HCT116 (cell line): ENCODE data around the gene THSD7B. TPM values are rescaled to one million over a fixed set of nuclear protein-coding genes. Genes with fewer than 3 reads are reported as not detected.

Experiments used
- ATAC-seq: fragments of 200-7000 bp; cut with Tn5 transposase; 2 replicates; pipeline ENCODE4 v1.9.1; 2020; ENCODE audit warnings: mild to moderate bottlenecking, moderate library complexity
- BruUV-seq: library from RNA; stranded (reverse); fragments of 400-500 nt; replicated peaks from 2 replicates; lab custom pipeline; 2021; lab: Mats Ljungman, UMichigan
- CTCF ChIA-PET: fragments of 300-600 bp; sonication (Branson Sonifier 250); formaldehyde crosslinking; loops from one replicate; lab custom pipeline; 2021; ENCODE audit warnings: antibody characterized with exemption; lab: Charles Lee
- POLR2A ChIA-PET: fragments of 300-600, 350-600 bp; sonication (Branson Sonifier 250); formaldehyde crosslinking; loops from one replicate; lab custom pipeline; 2021; ENCODE audit warnings: antibody characterized with exemption; lab: Charles Lee
- RAD21 ChIA-PET, 2 experiments: fragments of 300-600 bp; sonication (Branson Sonifier 250); formaldehyde crosslinking; loops; one replicate each; lab custom pipeline; 2023; ENCODE audit warnings: low total read pairs in 2 of 2; ENCODE audit not compliant: uncharacterized antibody in 2 of 2, unreplicated experiment in 2 of 2, low non-redundant PET in 1 of 2; lab: Charles Lee
- DNase-seq: peaks from one replicate; pipeline ENCODE4 v3.0.0-alpha.2; 2010; ENCODE audit warnings: low read depth, low spot score
- H2AFZ ChIP-seq: fragments of 200-600 bp; shearing (Covaris generic), sonication (generic); 2 replicates; pipeline ENCODE4 v1.6.1; 2017; ENCODE audit warnings: low read depth, mixed run types, mixed read lengths, antibody characterized with exemption, low read length; ENCODE audit not compliant: poor library complexity, severe bottlenecking
- H3K27ac ChIP-seq: 2 replicates; pipeline ENCODE4 v1.5.1; 2012; ENCODE audit warnings: low read depth, low read length
- H3K27me3 ChIP-seq: fragments of 200-600 bp; sonication (generic); 2 replicates; pipeline ENCODE4 v1.6.1; 2016; ENCODE audit warnings: mixed run types, low read length, mixed read lengths; ENCODE audit not compliant: insufficient read depth
- H3K36me3 ChIP-seq, 2 experiments: fragments of 200-500 bp in 1 of 2; fragments of 200-600 bp in 1 of 2; sonication (Bioruptor generic) in 1 of 2; sonication (generic) in 1 of 2; 2 replicates each; pipeline versions ENCODE4 v1.5.1 to v1.6.1; 2014 to 2016; ENCODE audit warnings: low read length in 2 of 2, inconsistent platforms in 1 of 2, mixed read lengths in 1 of 2, mixed run types in 1 of 2; ENCODE audit not compliant: insufficient read depth in 2 of 2, control insufficient read depth in 1 of 2
- H3K4me1 ChIP-seq, 2 experiments: fragments of 200-600 bp in 1 of 2; sonication (generic) in 1 of 2; 2 replicates each; pipeline versions ENCODE4 v1.5.1 to v1.6.1; 2012 to 2017; ENCODE audit warnings: low read length in 2 of 2, inconsistent platforms in 1 of 2, mild to moderate bottlenecking in 1 of 2, mixed read lengths in 1 of 2, mixed run types in 1 of 2, moderate library complexity in 1 of 2; ENCODE audit not compliant: insufficient read depth in 2 of 2, control insufficient read depth in 1 of 2
- H3K4me2 ChIP-seq: fragments of 200-600 bp; sonication (generic); 2 replicates; pipeline ENCODE4 v1.6.1; 2017; ENCODE audit warnings: mixed run types, low read length, mixed read lengths
- H3K4me3 ChIP-seq, 2 experiments: fragments of 200-600 bp in 1 of 2; sonication (generic) in 1 of 2; replicated peaks in 1 of 2; 2 replicates each; pipeline ENCODE4 v1.5.1; 2011 to 2016; ENCODE audit warnings: low read length in 2 of 2, control low read depth in 1 of 2, low read depth in 1 of 2, mild to moderate bottlenecking in 1 of 2, mixed read lengths in 1 of 2, mixed run types in 1 of 2
- H3K79me2 ChIP-seq: fragments of 200-600 bp; sonication (generic); 2 replicates; pipeline ENCODE4 v1.6.1; 2017; ENCODE audit warnings: mild to moderate bottlenecking, mixed run types, low read length, moderate library complexity, mixed read lengths; ENCODE audit not compliant: insufficient read depth
- H3K9ac ChIP-seq: fragments of 200-600 bp; sonication (generic); 2 replicates; pipeline ENCODE4 v1.6.1; 2016; ENCODE audit warnings: low read length, mixed read lengths
- H3K9me2 ChIP-seq: fragments of 200-600 bp; sonication (generic), shearing (Covaris generic); 2 replicates; pipeline ENCODE4 v1.6.1; 2017; ENCODE audit warnings: mixed run types, mild to moderate bottlenecking, moderate library complexity; ENCODE audit not compliant: insufficient read depth
- H3K9me3 ChIP-seq, 2 experiments: fragments of 200-500 bp in 1 of 2; fragments of 200-600 bp in 1 of 2; sonication (Bioruptor generic) in 1 of 2; sonication (generic) in 1 of 2; 2 replicates each; pipeline ENCODE4 v1.6.1; 2014 to 2017; ENCODE audit warnings: low read length in 2 of 2, mixed read lengths in 2 of 2, inconsistent platforms in 1 of 2, low read depth in 1 of 2, mild to moderate bottlenecking in 1 of 2, mixed run types in 1 of 2, moderate library complexity in 1 of 2; ENCODE audit not compliant: control insufficient read depth in 1 of 2, insufficient read depth in 1 of 2
- H4K20me1 ChIP-seq: fragments of 200-600 bp; sonication (generic), shearing (Covaris generic); 2 replicates; pipeline ENCODE4 v1.6.1; 2017; ENCODE audit warnings: mixed run types, mild to moderate bottlenecking, moderate library complexity; ENCODE audit not compliant: insufficient read depth
- CBX3 ChIP-seq: IDR thresholded peaks from 2 replicates; pipeline ENCODE4 v1.6.1; 2012; ENCODE audit warnings: low read depth
- EGR1 ChIP-seq: IDR thresholded peaks from 2 replicates; pipeline ENCODE4 v1.6.1; 2012; ENCODE audit warnings: low read depth
- ELF1 ChIP-seq: IDR thresholded peaks from 2 replicates; pipeline ENCODE4 v1.6.1; 2012; ENCODE audit warnings: low read depth, borderline replicate concordance
- EZH2 ChIP-seq: fragments of 200-600 bp; sonication (generic); IDR thresholded peaks from 2 replicates; pipeline ENCODE4 v1.6.1; 2017; ENCODE audit warnings: antibody characterized with exemption, mixed run types
- FOSL1 ChIP-seq: IDR thresholded peaks from 2 replicates; pipeline ENCODE4 v1.6.1; 2012; ENCODE audit warnings: low read depth
- JUND ChIP-seq: IDR thresholded peaks from 2 replicates; pipeline ENCODE4 v1.6.1; 2012
- POLR2A ChIP-seq: IDR thresholded peaks from 2 replicates; pipeline ENCODE4 v1.7.0; 2011; ENCODE audit warnings: borderline replicate concordance; ENCODE audit not compliant: insufficient read depth, insufficient read length; ENCODE audit errors: extremely low read depth
- SRF ChIP-seq: IDR thresholded peaks from 2 replicates; pipeline ENCODE4 v1.6.1; 2012; ENCODE audit warnings: low read depth
- TCF7L2 ChIP-seq: IDR thresholded peaks from 2 replicates; pipeline ENCODE4 v1.7.0; 2011; ENCODE audit warnings: borderline replicate concordance, inconsistent platforms; ENCODE audit not compliant: insufficient read depth, insufficient read length; ENCODE audit errors: extremely low read depth
- ZNF274 ChIP-seq: fragments of 200-500 bp; sonication (Bioruptor generic); IDR thresholded peaks from 2 replicates; pipeline ENCODE4 v1.6.1; 2014; ENCODE audit warnings: mild to moderate bottlenecking, low read depth, low read length, inconsistent platforms
- intact Hi-C: fragments of 100-400 bp; cut with micrococcal nuclease; formaldehyde crosslinking; loops from 2 replicates; pipeline ENCODE4 v1.10.0; 2022
- total RNA-seq: library from RNA; stranded (reverse); gene quantifications from one replicate; pipeline ENCODE4 v1.2.1, GENCODE V29; 2021; ENCODE audit not compliant: unreplicated experiment
- TF ChIP-seq, protein P1 (sequence below): IDR thresholded peaks from 2 replicates; pipeline ENCODE4 v1.6.1; 2012
- TF ChIP-seq, protein P2 (sequence below), 3 experiments: fragments of 200-600 bp in 1 of 3; sonication (generic) in 1 of 3; IDR thresholded peaks in 2 of 3; conservative IDR thresholded peaks in 1 of 3; 2 replicates each; pipeline ENCODE4 v1.5.1; 2012 to 2017; ENCODE audit warnings: low read depth in 2 of 3, low read length in 2 of 3, antibody characterized with exemption in 1 of 3, borderline replicate concordance in 1 of 3, control low read depth in 1 of 3, mild to moderate bottlenecking in 1 of 3, mixed read lengths in 1 of 3, mixed run types in 1 of 3, moderate library complexity in 1 of 3; ENCODE audit not compliant: insufficient read depth in 1 of 3
- TF ChIP-seq, protein P3 (sequence below): IDR thresholded peaks from 2 replicates; pipeline ENCODE4 v1.6.1; 2011; ENCODE audit warnings: mild to moderate bottlenecking, low read length, moderate library complexity; ENCODE audit not compliant: insufficient replicate concordance; ENCODE audit errors: extremely low read depth

THSD7B gene
- total RNA-seq, 1 experiment from 2014 or later: not detected

DNA sequence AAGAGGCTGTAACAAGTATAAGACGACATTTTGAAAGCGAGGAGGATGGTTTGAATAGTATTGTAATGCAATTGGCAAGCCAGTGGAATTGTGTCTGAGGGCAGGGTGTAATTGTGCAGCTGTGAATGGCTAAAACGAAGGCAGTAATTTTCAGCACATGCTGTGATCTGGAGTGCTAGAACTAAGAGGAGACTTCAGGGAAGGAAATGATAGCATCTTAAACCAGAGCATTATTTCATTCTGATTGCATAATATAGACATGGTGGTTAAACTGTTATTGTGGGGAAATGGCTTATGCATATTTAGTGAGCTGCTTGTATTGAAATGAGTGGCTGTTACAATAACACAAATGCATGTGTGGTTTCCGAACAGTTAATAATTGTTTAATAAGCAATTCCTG lies 36.3 kb downstream of the THSD7B start:
- Histone ChIP-seq H3K4me1 (no peaks in the 10 kb centered on the region), H3K4me3 (no peak overlapping the region), H3K4me2 (no peak overlapping the region), H3K27ac (no peak overlapping the region), H3K9me3 (no peaks in the 10 kb centered on the region), H4K20me1 (no peaks in the 10 kb centered on the region), H3K79me2 (no peaks in the 10 kb centered on the region), H3K36me3 (no peaks in the 10 kb centered on the region), H3K27me3 (no peaks in the 10 kb centered on the region), H3K9me2 (no peaks in the 10 kb centered on the region), H3K9ac (no peak overlapping the region)
- intact Hi-C loops: no loop called here
- ATAC-seq (no peak), DNase-seq (no peak)
- CTCF ChIA-PET: no interaction called here
- POLR2A ChIA-PET: no interaction called here
- no TSS peak for BruUV-seq
- TF ChIP-seq CBX3 (no peak), EZH2 (no peak), ZNF274 (no peak), JUND (no peak), EGR1 (no peak), SRF (no peak), TCF7L2 (no peak), POLR2A (no peak), FOSL1 (no peak), ELF1 (no peak)
- TF ChIP-seq, protein P1, sequence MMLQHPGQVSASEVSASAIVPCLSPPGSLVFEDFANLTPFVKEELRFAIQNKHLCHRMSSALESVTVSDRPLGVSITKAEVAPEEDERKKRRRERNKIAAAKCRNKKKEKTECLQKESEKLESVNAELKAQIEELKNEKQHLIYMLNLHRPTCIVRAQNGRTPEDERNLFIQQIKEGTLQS: no peak
- TF ChIP-seq, protein P2, sequence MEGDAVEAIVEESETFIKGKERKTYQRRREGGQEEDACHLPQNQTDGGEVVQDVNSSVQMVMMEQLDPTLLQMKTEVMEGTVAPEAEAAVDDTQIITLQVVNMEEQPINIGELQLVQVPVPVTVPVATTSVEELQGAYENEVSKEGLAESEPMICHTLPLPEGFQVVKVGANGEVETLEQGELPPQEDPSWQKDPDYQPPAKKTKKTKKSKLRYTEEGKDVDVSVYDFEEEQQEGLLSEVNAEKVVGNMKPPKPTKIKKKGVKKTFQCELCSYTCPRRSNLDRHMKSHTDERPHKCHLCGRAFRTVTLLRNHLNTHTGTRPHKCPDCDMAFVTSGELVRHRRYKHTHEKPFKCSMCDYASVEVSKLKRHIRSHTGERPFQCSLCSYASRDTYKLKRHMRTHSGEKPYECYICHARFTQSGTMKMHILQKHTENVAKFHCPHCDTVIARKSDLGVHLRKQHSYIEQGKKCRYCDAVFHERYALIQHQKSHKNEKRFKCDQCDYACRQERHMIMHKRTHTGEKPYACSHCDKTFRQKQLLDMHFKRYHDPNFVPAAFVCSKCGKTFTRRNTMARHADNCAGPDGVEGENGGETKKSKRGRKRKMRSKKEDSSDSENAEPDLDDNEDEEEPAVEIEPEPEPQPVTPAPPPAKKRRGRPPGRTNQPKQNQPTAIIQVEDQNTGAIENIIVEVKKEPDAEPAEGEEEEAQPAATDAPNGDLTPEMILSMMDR (IDR thresholded peaks at IDR 0.05 in 2 of 3, conservative IDR thresholded peaks at IDR 0.05 in 1 of 3; ENCODE audit: borderline replicate concordance in 1 of 3, insufficient read depth in 1 of 3, low read depth in 2 of 3, low read length in 2 of 3): no peak
- TF ChIP-seq, protein P3, sequence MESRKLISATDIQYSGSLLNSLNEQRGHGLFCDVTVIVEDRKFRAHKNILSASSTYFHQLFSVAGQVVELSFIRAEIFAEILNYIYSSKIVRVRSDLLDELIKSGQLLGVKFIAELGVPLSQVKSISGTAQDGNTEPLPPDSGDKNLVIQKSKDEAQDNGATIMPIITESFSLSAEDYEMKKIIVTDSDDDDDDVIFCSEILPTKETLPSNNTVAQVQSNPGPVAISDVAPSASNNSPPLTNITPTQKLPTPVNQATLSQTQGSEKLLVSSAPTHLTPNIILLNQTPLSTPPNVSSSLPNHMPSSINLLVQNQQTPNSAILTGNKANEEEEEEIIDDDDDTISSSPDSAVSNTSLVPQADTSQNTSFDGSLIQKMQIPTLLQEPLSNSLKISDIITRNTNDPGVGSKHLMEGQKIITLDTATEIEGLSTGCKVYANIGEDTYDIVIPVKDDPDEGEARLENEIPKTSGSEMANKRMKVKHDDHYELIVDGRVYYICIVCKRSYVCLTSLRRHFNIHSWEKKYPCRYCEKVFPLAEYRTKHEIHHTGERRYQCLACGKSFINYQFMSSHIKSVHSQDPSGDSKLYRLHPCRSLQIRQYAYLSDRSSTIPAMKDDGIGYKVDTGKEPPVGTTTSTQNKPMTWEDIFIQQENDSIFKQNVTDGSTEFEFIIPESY: no peak
- TF ChIP-seq, all 23 proteins: peak for 0
- RAD21 ChIA-PET: no interaction called here
- H2AFZ ChIP-seq: no peak overlapping the region
